Common myeloid progenitor, CD34-positive (primary cell): ENCODE data around the gene NUAK1.

Experiments used
- CTCF ChIA-PET: fragments of 350-600 bp; sonication (Branson Sonifier 250); formaldehyde crosslinking; loops from one replicate; lab custom pipeline; 2021; ENCODE audit warnings: antibody characterized with exemption; lab: Charles Lee
- POLR2A ChIA-PET: fragments of 350-600 bp; sonication (Branson Sonifier 250); formaldehyde crosslinking; loops from one replicate; lab custom pipeline; 2021; ENCODE audit warnings: antibody characterized with exemption; lab: Charles Lee
- DNase-seq, 3 donors: peaks; one replicate each; pipeline versions ENCODE4 v3.0.0 to v3.0.0-alpha.2; 2013
- H3K27ac ChIP-seq, 2 experiments: 1 replicate in 1 of 2; 2 replicates in 1 of 2; pipeline ENCODE4 v1.7.0; 2013; ENCODE audit warnings: inconsistent platforms in 2 of 2, low read length in 2 of 2, mild to moderate bottlenecking in 2 of 2, low read depth in 1 of 2, moderate library complexity in 1 of 2; ENCODE audit not compliant: severe bottlenecking in 2 of 2, insufficient read depth in 1 of 2, poor library complexity in 1 of 2
- H3K27me3 ChIP-seq, 5 experiments: replicated peaks in 2 of 5; 1 replicate in 3 of 5; 2 replicates in 2 of 5; pipeline versions ENCODE4 v1.6.1 to v1.7.0; 2013; ENCODE audit warnings: low read length in 4 of 5, mild to moderate bottlenecking in 2 of 5, moderate library complexity in 2 of 5, inconsistent platforms in 1 of 5; ENCODE audit not compliant: insufficient read depth in 5 of 5, control insufficient read depth in 4 of 5
- H3K36me3 ChIP-seq, 4 experiments: 1 replicate in 2 of 4; 2 replicates in 2 of 4; pipeline versions ENCODE4 v1.6.1 to v1.7.0; 2013; ENCODE audit warnings: low read length in 3 of 4, control low read depth in 1 of 4, mild to moderate bottlenecking in 1 of 4; ENCODE audit not compliant: control insufficient read depth in 4 of 4, insufficient read depth in 4 of 4
- H3K4me1 ChIP-seq, 4 experiments: 1 replicate in 3 of 4; 2 replicates in 1 of 4; pipeline versions ENCODE4 v1.6.1 to v1.7.1; 2013; ENCODE audit warnings: low read length in 3 of 4, mild to moderate bottlenecking in 3 of 4, control low read depth in 1 of 4, inconsistent platforms in 1 of 4, moderate library complexity in 1 of 4; ENCODE audit not compliant: control insufficient read depth in 4 of 4, insufficient read depth in 4 of 4; ENCODE audit errors: control extremely low read depth in 1 of 4
- H3K4me3 ChIP-seq, 7 experiments: 1 replicate in 4 of 7; 2 replicates in 3 of 7; pipeline versions ENCODE4 v1.5.1 to v1.7.0; 2013; ENCODE audit warnings: mild to moderate bottlenecking in 7 of 7, low read length in 6 of 7, moderate library complexity in 6 of 7, inconsistent platforms in 2 of 7, low read depth in 2 of 7, control low read depth in 1 of 7; ENCODE audit not compliant: insufficient read depth in 4 of 7, control insufficient read depth in 1 of 7; ENCODE audit errors: extremely low read depth in 1 of 7
- H3K9me3 ChIP-seq, 5 experiments: 1 replicate in 4 of 5; 2 replicates in 1 of 5; pipeline versions ENCODE4 v1.6.1 to v1.7.1; 2013; ENCODE audit warnings: low read length in 4 of 5, mild to moderate bottlenecking in 2 of 5, inconsistent platforms in 1 of 5, low read depth in 1 of 5, moderate library complexity in 1 of 5; ENCODE audit not compliant: control insufficient read depth in 4 of 5, insufficient read depth in 2 of 5; ENCODE audit errors: control extremely low read depth in 1 of 5
- WGBS: methylation state at CpG from one replicate; pipeline ENCODE4 v1.1.5; 2013; ENCODE audit not compliant: insufficient coverage; 5-methylcytosine and 5-hydroxymethylcytosine counted together

NUAK1 gene

DNA sequence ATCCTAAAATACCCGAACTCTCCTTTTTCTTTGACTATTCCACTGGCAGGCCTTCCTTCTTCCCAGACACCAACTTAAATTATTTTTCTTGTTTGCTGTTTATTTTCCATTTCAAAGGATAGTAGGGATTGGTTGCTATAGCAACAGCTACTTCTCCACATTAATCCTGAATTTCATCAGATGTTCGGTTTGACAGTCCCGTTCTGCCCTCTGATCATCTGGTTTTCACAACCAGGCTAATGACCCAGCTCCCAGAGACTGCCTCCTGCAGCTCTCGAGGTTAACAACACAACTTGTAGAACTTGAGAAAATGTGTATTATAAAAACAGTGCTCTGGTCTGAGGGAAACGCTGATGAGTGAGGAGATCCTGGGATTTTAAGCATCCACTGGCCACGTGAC, 45.5 kb downstream of the NUAK1 start:
- 100% methylated on average over 3 of the region's 6 CpGs for WGBS

GRCh38 chr12:106091446-106091820, 47.3 kb downstream of the NUAK1 start:
- 98% methylated on average over 6 of the region's 6 CpGs for WGBS
- POLR2A ChIA-PET = no interaction called here

More for the DNA sequence above, 45.5 kb downstream of the NUAK1 start:
- Histone ChIP-seq H3K4me1 (no peaks in the 10 kb centered on the region), H3K36me3 (no peaks in the 10 kb centered on the region), H3K27ac (no peak overlapping the region), H3K9me3 (no peaks in the 10 kb centered on the region), H3K27me3 (peaks cover 2 to 26% (median 5%) of the 10 kb centered on the region in 5 experiments), H3K4me3 (no peak overlapping the region)
- POLR2A ChIA-PET = no interaction called here
- CTCF ChIA-PET = no interaction called here
- no peak for DNase-seq

DNA sequence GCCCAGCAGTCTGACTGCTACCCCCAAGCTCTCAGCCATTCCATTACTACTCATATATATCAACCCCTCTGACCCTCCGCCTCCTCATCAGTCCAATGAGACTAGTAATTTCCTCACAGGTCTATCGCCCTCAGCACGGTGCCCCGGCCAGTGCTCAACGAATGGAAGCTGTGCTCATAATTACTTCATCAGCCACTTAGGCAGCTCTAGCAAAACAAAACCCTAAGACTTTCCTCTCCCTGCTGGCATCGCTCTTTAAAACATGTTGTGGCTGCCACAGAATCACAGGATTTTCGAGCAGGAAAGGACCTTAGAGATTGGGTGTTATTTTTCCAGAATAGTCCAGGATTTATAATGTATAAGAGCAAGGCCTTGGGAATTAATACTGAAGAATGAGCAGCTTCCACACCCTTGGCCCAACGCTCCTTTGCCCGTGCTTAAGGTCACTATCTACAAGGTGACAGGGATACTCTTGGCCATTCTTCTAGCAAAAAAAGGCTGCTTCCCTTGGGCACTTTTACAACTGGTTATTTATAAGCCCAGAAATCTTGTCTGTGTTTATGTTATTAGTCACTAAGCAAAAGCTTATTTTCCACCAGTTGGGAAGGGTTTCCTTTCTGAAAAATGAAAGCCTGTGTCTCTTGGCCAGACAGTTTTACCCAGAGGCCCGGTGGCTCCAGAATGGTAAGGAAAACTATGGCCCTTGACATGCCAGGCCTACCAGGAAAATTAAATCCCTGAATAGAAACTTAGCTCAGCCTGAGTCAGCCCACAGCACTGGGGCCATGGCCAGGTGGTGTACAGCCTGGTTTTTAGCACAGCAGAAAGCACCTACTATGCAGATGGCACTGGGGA, 47.9 kb downstream of the NUAK1 start:
- no peaks in the 10 kb centered on the region for H3K4me1 ChIP-seq
- DNase-seq = no peak
- H3K27ac ChIP-seq = no peak overlapping the region
- ChIA-PET CTCF (no interaction called here), POLR2A (no interaction called here)
- H3K27me3 ChIP-seq = peaks cover 0 to 15% (median 3%) of the 10 kb centered on the region in 5 experiments
- no peaks in the 10 kb centered on the region for H3K36me3 ChIP-seq
- 94% methylated on average over 9 of the region's 10 CpGs for WGBS
- H3K9me3 ChIP-seq = no peaks in the 10 kb centered on the region
- no peak overlapping the region for H3K4me3 ChIP-seq

More at GRCh38 chr12:106091446-106091820, 47.3 kb downstream of the NUAK1 start:
- H3K4me1 ChIP-seq = no peaks in the 10 kb centered on the region
- CTCF ChIA-PET = no interaction called here
- no peaks in the 10 kb centered on the region for H3K36me3 ChIP-seq
- peaks cover 0 to 13% (median 3%) of the 10 kb centered on the region in 5 experiments for H3K27me3 ChIP-seq
- no peak overlapping the region for H3K4me3 ChIP-seq
- H3K27ac ChIP-seq = no peak overlapping the region
- H3K9me3 ChIP-seq = no peaks in the 10 kb centered on the region
- DNase-seq = no peak

DNA sequence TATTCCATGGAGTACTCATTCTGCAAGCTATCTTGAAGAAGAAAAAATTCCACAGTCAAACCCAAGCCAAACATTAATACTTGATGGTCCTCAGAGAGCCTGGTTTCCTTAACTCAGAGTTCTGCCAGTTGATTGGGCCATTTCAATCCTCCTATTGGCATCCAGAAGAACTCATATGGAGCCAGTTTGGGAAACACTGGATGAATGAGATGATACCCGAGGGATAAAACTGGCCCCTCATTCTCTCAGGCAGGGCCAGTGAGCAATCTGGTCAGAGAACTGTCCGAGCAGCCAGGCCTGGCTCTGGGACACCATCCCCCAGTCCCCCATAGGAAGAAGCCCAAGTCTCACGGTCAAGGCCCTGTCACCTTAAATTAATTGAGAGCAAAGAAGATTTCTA, 48.8 kb downstream of the NUAK1 start:
- Histone ChIP-seq H3K4me3 (no peak overlapping the region), H3K9me3 (no peaks in the 10 kb centered on the region), H3K36me3 (no peaks in the 10 kb centered on the region), H3K27me3 (peaks cover 0 to 14% (median 0%) of the 10 kb centered on the region in 5 experiments), H3K27ac (no peak overlapping the region), H3K4me1 (no peaks in the 10 kb centered on the region)
- 90% methylated on average over 1 of the region's 3 CpGs for WGBS
- DNase-seq = no peak
- ChIA-PET CTCF (interaction anchor here (0.8 kb wide), 1 partner anchor 12 kb away, joined by 3 read pairs; no protein-coding TSS in a partner anchor), POLR2A (no interaction called here)

- CTCF ChIA-PET = interaction anchor here (0.8 kb wide), 1 partner anchor 11 kb away, joined by 3 read pairs; no protein-coding TSS in a partner anchor
Observed at GRCh38 chr12:106088811-106089485, 49.8 kb downstream of the NUAK1 start.

DNA sequence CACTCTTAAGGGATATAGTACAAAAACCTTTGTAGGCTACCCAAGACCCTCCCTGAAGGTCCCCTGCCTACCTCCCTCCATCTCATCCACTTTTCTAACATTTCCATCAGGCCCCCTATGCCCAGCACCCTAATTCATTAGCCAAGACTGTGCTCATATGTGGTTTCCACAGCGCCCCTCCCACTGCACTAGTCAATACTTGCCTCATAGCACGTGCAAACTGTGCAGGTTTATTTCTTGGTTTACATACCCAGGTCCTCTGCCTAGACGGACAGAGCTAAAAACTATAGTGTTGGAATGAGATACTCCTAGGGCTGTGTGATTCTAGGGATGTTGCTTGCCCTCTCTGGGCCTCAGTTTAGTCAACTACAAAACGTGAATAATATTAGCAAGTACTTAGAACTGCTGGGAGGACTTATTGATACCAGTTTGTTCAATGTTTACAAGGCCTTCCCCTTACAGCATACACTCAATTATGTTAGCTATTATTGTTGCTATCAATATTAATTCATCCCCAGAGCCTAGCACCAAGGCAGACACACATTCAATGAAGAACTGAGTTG, 50.4 kb downstream of the NUAK1 start:
- Histone ChIP-seq H3K27ac (no peak overlapping the region), H3K4me3 (no peak overlapping the region), H3K9me3 (peaks cover 0 to 2% (median 0%) of the 10 kb centered on the region in 5 experiments), H3K27me3 (peaks cover 0 to 27% (median 4%) of the 10 kb centered on the region in 5 experiments), H3K36me3 (no peaks in the 10 kb centered on the region), H3K4me1 (no peaks in the 10 kb centered on the region)
- no peak for DNase-seq
- CTCF ChIA-PET = no interaction called here
- POLR2A ChIA-PET = no interaction called here
- 83% methylated on average over 1 of the region's 4 CpGs for WGBS

More at GRCh38 chr12:106088811-106089485, 49.8 kb downstream of the NUAK1 start:
- DNase-seq = no peak
- Histone ChIP-seq H3K27ac (no peak overlapping the region), H3K4me1 (no peaks in the 10 kb centered on the region), H3K36me3 (no peaks in the 10 kb centered on the region), H3K9me3 (peaks cover 0 to under 1% (median 0%) of the 10 kb centered on the region in 5 experiments), H3K4me3 (no peak overlapping the region), H3K27me3 (peaks cover 0 to 21% (median 4%) of the 10 kb centered on the region in 5 experiments)
- 91% methylated on average over 9 of the region's 9 CpGs for WGBS
- POLR2A ChIA-PET = no interaction called here
